ENCODE results near the gene BACE1-AS. TPM values are rescaled to one million over a fixed set of nuclear protein-coding genes. Genes with fewer than 3 reads are reported as not detected.

Gene BACE1-AS
- total RNA-seq, 1 experiment from 2014 or later: 10.8 TPM

DNA sequence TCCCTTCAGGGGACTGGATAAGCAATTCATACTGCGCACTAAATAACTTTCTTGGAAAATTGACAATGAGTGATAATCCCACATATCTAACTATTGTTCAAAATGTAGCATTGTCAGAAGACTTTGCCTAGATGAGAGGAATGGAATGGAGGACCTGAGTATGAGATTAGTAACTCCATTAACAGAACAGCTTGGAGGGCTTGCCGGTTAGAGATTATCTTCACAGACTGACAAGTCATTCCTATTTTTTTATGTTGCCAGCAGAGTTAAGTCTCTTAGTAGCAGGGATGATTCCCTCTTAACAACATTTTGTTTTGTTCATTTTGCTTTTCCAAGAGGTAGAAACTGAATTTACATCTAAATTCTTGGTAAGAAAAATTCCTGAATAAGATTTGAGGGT, 7.1 kb upstream of the BACE1-AS start:
- H3K9me3 ChIP-seq (ENCODE audit: control insufficient read depth, insufficient read depth, low read depth, low read length): no peaks in the 10 kb centered on the region
- peaks cover 5% of the 10 kb centered on the region for H3K36me3 ChIP-seq (ENCODE audit: control insufficient read depth, insufficient read depth, low read length)
- intact Hi-C loops (cut with micrococcal nuclease; ENCODE audit: unreplicated experiment): no loop called here
- H3K4me3 ChIP-seq (ENCODE audit: low read depth in 2 of 2, low read length in 2 of 2): no peak overlapping the region
- DNase-seq (ENCODE audit: low read depth, low spot score) (no peak), ATAC-seq (no peak)
- no peaks in the 10 kb centered on the region for H3K4me1 ChIP-seq (ENCODE audit: control insufficient read depth, insufficient read depth, low read length)
- H3K27ac ChIP-seq (ENCODE audit: low read length): no peak overlapping the region
- H3K27me3 ChIP-seq (ENCODE audit: control insufficient read depth, insufficient read depth, low read length): no peaks in the 10 kb centered on the region
- BruUV-seq (replicated peaks): no TSS peak
- in situ Hi-C loops (cut with HindIII; ENCODE audit: low pct_unique_long_range_greater_than_20kb, low sequenced_read_pairs): no loop called here
- TF ChIP-seq SIN3A (IDR thresholded peaks at IDR 0.05; ENCODE audit: borderline replicate concordance, insufficient read depth, low read depth, low read length): no peak
- no peak for TF ChIP-seq REST (IDR thresholded peaks at IDR 0.05; ENCODE audit: insufficient read depth in 1 of 2, low read depth in 2 of 2, low read length in 1 of 2)
- TF ChIP-seq, protein P1, sequence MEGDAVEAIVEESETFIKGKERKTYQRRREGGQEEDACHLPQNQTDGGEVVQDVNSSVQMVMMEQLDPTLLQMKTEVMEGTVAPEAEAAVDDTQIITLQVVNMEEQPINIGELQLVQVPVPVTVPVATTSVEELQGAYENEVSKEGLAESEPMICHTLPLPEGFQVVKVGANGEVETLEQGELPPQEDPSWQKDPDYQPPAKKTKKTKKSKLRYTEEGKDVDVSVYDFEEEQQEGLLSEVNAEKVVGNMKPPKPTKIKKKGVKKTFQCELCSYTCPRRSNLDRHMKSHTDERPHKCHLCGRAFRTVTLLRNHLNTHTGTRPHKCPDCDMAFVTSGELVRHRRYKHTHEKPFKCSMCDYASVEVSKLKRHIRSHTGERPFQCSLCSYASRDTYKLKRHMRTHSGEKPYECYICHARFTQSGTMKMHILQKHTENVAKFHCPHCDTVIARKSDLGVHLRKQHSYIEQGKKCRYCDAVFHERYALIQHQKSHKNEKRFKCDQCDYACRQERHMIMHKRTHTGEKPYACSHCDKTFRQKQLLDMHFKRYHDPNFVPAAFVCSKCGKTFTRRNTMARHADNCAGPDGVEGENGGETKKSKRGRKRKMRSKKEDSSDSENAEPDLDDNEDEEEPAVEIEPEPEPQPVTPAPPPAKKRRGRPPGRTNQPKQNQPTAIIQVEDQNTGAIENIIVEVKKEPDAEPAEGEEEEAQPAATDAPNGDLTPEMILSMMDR (IDR thresholded peaks at IDR 0.05): no peak
- no peak for TF ChIP-seq TCF7L2 (IDR thresholded peaks at IDR 0.05; ENCODE audit: low read depth, low read length)
- no peak for TF ChIP-seq POLR2AphosphoS5 (IDR thresholded peaks at IDR 0.05; ENCODE audit: low read depth, low read length)
- ChIA-PET CTCF (no interaction called here), POLR2A (no interaction called here)

- TF ChIP-seq REST (IDR thresholded peaks at IDR 0.05; ENCODE audit: insufficient read depth in 1 of 2, low read depth in 2 of 2, low read length in 1 of 2) (no peak), POLR2AphosphoS5 (IDR thresholded peaks at IDR 0.05; ENCODE audit: low read depth, low read length) (no peak), SIN3A (IDR thresholded peaks at IDR 0.05; ENCODE audit: borderline replicate concordance, insufficient read depth, low read depth, low read length) (no peak)
- TF ChIP-seq, protein P1 (IDR thresholded peaks at IDR 0.05): no peak
- POLR2A ChIA-PET: interaction anchor here (0.6 kb wide), 1 partner anchor 95 kb away, joined by 3 read pairs; no protein-coding TSS in a partner anchor
- Histone ChIP-seq H3K27ac (ENCODE audit: low read length) (no peak overlapping the region), H3K36me3 (ENCODE audit: control insufficient read depth, insufficient read depth, low read length) (peaks cover 5% of the 10 kb centered on the region), H3K27me3 (ENCODE audit: control insufficient read depth, insufficient read depth, low read length) (no peaks in the 10 kb centered on the region), H3K4me1 (ENCODE audit: control insufficient read depth, insufficient read depth, low read length) (no peaks in the 10 kb centered on the region), H3K9me3 (ENCODE audit: control insufficient read depth, insufficient read depth, low read depth, low read length) (no peaks in the 10 kb centered on the region), H3K4me3 (ENCODE audit: low read depth in 2 of 2, low read length in 2 of 2) (no peak overlapping the region)
- no peak for ATAC-seq
- no peak for DNase-seq (ENCODE audit: low read depth, low spot score)
- BruUV-seq (replicated peaks): no TSS peak
- CTCF ChIA-PET: interaction anchor here (0.6 kb wide), 1 partner anchor 1965 kb away, joined by 3 read pairs; no protein-coding TSS in a partner anchor
- intact Hi-C loops (cut with micrococcal nuclease; ENCODE audit: unreplicated experiment): no loop called here
- in situ Hi-C loops (cut with HindIII; ENCODE audit: low pct_unique_long_range_greater_than_20kb, low sequenced_read_pairs): no loop called here
These were observed 4.6 kb upstream of the BACE1-AS start for GRCh38 chr11:117286588-117286987.
